ENCODE measurements around the gene ATP6V1F.

ATP6V1F gene

DNA sequence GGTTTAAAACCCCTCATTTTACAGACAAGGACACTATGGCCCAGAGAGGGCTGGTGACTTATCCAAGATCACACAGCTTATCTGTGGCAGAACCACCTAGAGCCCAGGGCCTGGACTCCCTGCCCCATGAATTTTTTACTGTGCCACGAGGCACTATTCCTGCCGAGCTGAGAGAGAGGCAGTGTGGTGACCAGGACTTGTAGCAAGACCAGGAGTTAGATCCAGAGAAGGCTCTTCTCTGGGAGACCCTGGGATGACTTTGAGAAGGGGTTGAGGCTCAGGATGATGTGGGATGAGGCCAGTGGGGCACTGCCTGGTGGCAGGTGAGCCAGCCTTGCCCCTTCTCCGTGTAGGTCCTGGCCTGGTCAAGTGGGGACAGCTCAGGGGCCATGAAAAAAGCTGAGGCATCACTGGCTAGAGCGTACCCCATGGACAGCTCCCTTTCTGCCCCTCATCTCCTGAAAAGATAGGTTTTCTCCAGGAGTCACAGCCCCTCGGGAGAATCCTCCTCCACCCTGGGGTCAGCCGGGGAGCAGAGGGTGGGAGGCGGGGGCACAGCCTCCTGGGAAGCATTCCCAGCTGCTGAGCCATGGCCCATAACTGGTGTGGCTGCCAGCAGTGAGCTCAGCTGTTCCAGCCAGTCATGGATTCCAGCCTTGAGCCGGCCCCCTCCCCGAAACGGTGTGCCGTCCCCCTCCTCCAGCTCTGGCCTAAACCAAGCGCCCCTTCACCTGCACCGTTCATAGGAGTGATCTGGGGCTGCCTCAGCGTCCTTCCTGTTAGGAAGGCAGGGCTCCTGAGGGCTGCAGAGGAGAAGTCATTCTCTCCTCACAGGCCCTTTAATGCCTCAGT, 26.6 kb upstream of the ATP6V1F start:
- no peak for DNase-seq

- no peak for DNase-seq
Observed at GRCh38 chr7:128836729-128837348, 25.8 kb upstream of the ATP6V1F start.

- no peak for DNase-seq
Observed at GRCh38 chr7:128837521-128837921, 25.1 kb upstream of the ATP6V1F start.

DNA sequence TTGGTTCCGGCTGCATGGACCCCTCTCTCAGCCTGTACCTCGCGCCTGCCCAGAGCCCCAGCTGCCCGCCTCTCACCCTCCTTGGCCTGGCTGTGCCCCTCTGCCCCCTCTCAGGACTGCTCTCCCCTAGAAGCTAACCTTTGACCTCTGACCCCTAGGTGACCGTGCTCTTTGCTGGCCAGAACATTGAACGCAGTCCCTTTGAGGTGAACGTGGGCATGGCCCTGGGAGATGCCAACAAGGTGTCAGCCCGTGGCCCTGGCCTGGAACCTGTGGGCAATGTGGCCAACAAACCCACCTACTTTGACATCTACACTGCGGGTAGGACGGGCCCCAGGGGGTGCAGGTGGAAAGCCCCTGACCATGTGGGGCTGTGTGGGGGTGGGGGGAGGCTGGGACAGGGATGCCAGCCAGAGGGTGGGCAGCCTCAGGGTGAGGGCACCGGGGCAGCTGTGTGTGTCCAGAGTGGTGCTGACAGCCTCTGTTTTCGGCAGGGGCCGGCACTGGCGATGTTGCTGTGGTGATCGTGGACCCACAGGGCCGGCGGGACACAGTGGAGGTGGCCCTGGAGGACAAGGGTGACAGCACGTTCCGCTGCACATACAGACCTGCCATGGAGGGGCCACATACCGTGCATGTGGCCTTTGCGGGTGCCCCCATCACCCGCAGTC, 24.4 kb upstream of the ATP6V1F start:
- no peak for DNase-seq

DNA sequence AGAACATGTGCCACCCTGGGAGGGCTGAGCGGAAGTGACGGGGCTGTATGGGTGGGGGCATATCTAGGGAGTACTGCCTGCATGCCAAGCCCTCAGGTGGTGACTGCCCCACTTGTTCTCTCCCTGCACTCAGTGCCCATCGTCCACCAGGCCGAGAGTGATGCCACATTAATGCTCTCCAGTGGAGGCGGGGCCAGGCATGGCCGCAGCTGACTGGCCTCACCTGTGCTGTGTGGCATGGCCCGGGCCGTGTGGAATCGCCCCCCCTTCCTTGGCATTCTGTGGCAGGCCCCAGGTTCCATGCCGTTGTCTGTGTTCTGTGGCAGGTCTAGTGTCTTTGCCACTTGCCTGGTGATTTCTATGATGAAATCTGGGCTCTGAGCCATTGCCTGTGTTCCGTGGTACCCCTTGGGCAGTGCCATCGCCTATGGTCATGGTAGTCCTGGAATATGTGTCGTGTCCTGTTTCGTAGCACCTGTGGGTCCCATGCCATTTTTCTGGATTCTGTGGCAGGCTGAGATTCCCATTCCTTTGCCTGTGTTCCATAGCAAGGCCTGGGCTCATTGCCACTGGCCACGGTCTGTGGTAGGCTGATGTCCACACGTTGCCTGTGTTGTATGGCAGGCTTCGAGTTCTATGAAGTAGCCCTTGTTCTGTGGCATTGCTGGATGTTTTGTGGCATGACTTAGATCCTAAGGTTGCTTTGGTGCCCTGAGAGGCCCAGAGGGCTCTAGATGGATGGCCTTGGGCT, 23.5 kb upstream of the ATP6V1F start:
- no peak for DNase-seq

DNA sequence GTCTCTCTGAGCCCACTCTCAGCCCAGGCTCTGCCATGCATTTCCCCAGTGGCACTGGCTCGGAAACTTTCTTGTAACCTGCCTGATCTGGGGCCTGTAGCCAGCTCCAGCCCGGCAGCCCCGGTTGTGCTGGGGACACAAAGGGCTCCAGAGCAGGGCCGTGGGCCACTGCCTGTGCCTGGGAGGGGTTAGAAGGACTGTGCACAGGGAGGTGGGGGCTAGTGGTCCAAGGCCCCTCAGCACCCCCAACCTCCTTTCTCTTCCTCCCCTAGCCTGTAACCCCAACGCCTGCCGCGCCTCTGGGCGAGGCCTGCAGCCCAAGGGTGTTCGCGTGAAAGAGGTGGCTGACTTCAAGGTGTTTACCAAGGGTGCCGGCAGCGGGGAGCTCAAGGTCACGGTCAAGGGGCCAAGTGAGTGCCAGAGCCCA, 22.9 kb upstream of the ATP6V1F start:
- no peak for DNase-seq

DNA sequence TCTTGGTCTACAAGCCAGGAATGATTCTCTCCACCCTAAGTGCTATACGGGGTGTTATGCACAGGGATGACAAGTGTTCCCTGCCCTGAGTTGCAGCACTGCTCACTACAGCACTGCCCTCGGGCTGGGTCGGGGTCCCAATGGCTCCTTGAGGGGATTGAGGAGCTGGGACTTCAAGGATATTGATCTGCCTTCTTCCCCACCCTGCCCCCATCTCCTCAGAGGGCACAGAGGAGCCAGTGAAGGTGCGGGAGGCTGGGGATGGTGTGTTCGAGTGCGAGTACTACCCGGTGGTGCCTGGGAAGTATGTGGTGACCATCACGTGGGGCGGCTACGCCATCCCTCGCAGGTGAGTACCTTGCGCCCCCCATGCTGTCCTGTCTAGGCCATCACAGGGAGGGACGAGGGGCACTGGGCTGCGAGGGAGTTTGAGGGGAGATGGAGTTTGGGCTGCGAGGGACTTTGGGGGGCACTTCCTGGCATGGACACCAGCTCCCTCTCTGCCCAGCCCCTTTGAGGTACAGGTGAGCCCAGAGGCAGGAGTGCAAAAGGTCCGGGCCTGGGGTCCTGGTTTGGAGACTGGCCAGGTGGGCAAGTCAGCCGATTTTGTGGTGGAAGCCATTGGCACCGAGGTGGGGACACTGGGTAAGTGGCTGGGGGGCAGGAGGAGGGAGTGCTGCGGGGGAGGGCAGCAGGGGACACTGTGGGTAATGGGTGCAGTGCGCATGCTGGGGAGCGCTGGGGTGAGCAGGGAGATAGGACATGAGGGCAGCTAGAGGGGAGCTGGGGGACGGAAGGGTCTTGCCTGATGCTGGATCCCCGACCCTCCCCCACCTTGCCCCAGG, 22.1 kb upstream of the ATP6V1F start:
- DNase-seq = no peak

DNA sequence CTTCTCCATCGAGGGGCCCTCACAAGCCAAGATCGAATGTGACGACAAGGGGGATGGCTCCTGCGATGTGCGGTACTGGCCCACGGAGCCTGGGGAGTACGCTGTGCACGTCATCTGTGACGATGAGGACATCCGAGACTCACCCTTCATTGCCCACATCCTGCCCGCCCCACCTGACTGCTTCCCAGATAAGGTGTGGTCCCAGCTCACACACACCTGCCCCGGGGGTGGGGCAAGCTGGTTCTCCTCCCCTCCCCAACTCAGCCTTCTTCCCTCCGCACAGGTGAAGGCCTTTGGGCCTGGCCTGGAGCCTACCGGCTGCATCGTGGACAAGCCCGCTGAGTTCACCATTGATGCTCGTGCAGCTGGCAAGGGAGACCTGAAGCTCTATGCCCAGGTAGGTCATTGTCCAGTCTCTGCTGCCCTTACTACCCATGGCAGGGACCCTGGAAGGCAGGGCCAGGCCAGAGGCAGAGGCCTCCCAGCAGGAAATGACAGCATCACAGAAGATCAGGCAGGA, 21.4 kb upstream of the ATP6V1F start:
- DNase-seq = no peak

GRCh38 chr7:128841921-128842673, 20.6 kb upstream of the ATP6V1F start:
- DNase-seq = no peak

GRCh38 chr7:128842674-128843641, 19.7 kb upstream of the ATP6V1F start:
- no peak for DNase-seq

DNA sequence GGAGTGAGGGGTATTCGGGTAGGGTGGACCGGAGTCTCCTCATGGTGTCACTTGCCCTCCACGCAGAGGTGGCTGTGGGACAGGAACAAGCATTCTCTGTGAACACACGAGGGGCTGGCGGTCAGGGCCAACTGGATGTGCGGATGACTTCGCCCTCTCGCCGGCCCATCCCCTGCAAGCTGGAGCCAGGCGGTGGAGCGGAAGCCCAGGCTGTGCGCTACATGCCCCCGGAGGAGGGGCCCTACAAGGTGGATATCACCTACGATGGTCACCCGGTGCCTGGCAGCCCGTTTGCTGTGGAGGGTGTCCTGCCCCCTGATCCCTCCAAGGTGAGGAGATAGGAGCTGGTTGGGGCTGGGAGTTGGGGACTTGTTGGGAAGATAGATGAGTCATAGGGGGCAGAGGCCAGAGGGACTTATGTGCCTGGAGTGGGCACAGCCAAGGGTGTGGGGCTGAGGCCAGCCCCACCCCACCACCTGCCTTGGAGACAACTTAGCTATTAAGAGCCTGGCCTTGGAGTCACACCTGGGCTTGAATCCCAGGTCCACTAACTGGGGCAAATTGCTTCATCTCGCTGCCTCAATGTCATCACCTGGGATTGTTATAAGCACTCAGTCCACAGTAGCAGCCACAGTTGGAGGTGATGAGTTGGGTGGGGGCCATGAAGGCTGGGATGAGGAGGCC, 18.6 kb upstream of the ATP6V1F start:
- DNase-seq = no peak

DNA sequence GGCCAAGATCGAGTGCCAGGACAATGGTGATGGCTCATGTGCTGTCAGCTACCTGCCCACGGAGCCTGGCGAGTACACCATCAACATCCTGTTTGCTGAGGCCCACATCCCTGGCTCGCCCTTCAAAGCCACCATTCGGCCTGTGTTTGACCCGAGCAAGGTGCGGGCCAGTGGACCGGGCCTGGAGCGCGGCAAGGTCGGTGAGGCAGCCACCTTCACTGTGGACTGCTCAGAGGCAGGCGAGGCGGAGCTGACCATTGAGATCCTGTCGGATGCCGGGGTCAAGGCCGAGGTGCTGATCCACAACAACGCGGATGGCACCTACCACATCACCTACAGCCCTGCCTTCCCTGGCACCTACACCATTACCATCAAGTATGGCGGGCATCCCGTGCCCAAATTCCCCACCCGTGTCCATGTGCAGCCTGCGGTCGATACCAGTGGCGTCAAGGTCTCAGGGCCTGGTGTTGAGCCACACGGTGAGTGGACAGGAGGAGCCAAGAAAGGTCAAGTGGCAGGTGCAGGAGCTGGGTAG, 17.8 kb upstream of the ATP6V1F start:
- no peak for DNase-seq

GRCh38 chr7:128845475-128845874, 17.2 kb upstream of the ATP6V1F start:
- DNase-seq = no peak

- DNase-seq = no peak
Observed at GRCh38 chr7:128845987-128846386, 16.7 kb upstream of the ATP6V1F start.

DNA sequence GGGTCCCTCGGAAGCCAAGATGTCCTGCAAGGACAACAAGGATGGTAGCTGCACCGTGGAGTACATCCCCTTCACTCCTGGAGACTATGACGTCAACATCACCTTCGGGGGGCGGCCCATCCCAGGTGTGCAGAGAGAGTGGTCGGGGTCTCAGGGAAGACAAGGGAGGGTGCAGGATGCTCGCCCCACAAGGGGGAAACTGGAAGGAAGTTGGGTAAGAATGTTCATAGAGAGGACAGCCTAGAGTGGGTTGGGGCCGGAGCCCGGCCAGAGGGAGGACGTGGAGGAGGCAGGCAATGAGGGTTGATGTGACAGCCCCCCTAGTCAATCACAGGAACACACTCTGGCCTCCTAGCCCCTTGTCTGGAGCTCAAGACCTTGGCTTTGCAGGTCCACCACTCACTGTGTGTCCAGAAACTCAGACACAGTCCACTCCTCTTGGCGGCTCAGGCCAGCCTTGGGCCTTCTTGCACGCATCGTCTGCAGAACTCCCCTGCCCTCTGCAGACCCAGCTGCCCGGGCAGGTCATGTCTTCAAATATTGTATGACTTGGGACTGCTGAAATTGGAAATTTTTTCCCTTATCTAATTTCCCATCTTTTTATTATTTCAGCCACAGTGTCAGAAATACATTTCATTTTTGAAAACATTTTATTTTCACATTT, 15.7 kb upstream of the ATP6V1F start:
- no peak for DNase-seq

DNA sequence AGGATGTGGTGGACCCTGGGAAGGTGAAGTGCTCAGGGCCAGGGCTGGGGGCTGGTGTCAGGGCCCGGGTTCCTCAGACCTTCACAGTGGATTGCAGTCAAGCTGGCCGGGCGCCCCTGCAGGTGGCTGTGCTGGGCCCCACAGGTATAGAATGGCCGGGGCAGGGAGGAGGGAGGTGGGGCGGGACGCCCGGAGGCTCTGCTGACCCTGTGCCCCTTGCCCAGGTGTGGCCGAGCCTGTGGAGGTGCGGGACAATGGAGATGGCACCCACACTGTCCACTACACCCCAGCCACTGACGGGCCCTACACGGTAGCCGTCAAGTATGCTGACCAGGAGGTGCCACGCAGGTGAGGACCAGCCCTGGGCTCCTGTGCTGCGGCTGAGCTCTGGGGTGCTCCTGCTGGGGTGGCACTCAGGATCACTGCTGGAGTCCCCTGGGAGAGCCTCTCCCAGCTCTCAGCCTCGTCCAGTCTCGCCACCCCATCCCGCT, 14.9 kb upstream of the ATP6V1F start:
- DNase-seq = no peak

DNA sequence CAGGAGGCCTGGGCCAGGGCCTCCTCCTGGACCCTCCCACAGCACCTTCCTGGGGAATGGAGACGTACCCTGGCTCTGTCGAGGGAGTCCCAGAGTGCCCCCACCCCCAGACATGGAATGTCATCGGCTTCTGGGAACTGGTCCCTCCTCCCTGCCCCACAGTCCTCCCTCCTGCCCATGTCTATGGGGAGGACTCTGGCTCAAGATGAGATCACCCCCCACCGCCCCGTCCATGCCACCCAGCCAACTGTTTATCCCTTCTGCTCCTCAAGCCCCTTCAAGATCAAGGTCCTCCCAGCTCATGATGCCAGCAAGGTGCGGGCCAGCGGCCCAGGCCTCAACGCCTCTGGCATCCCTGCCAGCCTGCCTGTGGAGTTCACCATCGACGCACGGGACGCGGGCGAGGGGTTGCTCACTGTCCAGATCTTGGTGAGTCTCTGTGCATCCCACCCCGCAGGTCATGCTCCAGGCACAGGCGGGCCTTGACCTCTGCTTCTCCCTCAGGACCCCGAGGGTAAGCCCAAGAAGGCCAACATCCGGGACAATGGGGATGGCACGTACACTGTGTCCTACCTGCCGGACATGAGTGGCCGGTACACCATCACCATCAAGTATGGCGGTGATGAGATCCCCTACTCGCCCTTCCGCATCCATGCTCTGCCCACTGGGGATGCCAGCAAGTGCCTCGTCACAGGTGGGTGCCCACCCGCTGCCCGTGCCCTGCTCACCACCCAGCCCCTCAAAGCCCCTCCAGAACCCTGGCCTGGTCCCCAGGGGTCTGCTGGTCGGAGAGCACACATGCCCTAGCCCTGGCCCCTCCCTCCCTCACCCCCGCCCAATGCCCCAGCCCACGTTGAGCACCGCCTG, 14.1 kb upstream of the ATP6V1F start:
- DNase-seq = no peak

All from amniotic stem cell (primary cell).